DMS53 treated with DMSO at 0.1 percent for 48 hours (cell line): ENCODE results near the gene SUPT20HL2.
"Not testable (repeated sequence)": the region's sequence is repeated elsewhere in the genome, so short reads cannot be mapped to it uniquely, and the experiment has no call there.

Experiments used
- DNase-seq: peaks from one replicate; lab custom pipeline; 2025; ENCODE audit not compliant: unreplicated experiment; lab: John Stamatoyannopoulos, UW

SUPT20HL2 gene

DNA sequence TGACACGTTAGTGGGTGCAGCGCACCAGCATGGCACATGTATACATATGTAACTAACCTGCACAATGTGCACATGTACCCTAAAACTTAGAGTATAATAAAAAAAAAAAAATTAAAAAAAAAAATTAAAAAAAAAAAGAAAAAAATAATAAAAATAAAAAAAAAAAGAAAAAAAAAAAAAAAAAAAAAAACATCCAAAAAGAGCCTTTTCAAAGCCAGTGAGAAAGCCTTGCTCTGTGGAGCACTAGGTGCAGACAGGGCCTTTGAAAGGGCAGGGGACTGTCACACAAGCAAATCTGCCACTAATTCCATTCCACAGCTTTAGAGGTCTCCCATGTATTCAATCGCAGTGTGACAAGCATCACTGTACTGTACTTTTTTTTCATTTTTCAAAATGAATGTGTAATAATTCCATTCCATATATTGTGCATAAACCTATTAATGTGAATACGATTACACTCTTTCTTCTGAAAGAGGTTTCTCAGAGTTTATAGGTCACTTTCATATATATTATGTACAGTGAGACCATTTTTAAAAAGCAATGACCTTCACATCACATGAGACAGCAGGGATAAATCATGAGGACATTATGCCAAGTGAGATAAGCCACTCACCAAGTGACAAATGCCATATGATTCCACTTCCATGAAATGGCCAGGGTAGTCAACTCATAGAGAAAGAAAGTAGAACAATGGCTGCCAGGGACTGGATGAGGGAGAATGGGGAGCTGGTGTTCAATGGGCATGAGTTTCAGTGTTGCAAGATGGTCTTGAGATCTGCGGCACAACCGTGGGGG lies 4.1 kb downstream of the SUPT20HL2 start:
- DNase-seq, result not testable (repeated sequence)

DNA sequence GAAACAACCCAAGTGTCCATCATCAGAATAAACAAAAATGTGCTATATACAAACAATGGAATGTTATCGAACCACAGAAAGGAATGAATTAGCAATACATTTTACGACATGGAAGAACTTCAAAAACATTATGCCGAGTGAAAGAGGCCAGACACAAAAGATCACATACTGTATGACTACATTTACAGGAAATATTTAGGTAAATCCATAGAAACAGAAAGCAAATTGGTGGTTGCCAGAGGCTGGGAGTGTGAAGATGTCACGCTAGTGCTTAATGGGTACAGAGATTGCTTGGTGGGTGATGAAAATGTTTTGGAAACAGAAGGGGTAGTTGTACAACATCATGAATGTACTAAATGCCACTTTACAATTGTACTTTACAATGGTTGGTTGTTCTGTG lies 5.1 kb downstream of the SUPT20HL2 start:
- not testable (repeated sequence) for DNase-seq

DNA sequence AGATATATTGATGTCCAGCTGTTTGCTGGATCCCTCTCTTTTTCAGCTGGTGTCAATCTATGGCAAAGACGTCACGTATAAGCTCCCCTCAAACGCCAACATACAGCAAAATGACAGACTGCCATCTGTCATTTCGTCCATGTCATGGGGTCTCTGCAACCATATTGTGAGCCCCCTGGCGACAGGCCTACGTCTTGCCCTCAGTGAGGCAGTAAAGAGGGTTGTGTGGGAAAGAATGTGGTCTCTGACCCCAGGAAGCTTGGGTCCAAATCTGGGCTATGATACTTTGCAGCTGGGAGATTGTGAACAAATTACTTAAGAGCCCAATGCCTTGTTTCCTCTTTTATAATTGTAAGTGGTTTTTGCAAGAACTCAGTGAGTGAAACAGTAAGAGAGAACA lies 7.4 kb downstream of the SUPT20HL2 start:
- no peak for DNase-seq

DNA sequence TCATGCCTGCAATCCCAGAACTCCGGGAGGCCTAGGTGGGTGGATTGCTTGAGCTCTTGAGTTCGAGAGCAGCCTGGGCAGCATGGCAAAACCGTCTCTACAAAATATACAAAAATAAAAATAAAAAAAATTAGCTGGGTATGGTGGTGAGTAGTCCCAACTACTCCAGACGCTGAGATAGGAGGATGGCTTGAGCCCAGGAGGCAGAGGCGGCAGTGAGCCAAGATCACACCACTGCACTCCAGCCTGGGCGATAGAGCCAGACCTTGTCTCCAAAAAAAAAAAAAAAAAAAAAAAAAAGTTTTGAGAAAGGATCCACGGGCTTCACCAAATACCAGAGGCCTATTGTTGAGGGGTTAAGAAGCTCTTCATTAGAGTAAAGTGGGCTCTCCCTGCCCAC lies 8.0 kb downstream of the SUPT20HL2 start:
- no peak for DNase-seq

DNA sequence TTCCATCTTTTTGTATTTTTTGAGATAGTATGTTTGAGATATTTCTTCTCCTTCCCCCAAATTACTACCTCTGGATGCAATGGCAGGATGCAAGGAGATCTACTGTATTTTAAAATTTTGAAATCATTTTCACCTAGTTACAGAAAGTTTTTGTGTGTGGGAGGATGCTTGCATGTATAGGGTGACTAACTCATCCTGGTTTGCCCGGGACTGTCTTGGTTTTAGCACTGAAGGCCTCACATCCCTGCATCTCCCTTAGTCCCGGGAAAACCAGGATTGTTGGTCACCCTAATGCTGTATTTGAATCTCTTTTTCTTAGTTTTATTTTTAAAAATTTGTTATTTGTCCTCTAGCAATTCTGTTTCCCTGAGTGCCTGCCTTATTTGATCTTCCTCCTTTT lies 12.1 kb downstream of the SUPT20HL2 start:
- DNase-seq, result no peak

DNA sequence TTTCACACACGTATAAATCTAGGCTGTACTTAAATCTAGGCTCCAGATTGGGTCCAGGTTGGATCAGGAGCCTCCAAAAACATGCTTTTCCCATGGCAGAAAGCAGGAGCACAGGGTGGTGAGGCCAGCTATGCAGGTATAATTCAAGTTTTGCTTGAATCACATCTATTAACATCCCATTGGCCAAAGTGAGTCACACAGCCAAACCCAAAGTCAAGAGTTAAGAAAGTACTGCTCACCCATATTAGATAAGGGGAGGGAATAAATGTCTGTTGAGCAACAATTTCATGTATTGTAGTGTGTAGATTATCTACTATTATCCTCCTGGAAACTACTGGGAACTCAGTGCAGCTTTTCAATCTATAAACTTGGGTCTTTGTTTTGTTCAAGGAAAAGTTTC lies 12.8 kb downstream of the SUPT20HL2 start:
- DNase-seq, result no peak

DNA sequence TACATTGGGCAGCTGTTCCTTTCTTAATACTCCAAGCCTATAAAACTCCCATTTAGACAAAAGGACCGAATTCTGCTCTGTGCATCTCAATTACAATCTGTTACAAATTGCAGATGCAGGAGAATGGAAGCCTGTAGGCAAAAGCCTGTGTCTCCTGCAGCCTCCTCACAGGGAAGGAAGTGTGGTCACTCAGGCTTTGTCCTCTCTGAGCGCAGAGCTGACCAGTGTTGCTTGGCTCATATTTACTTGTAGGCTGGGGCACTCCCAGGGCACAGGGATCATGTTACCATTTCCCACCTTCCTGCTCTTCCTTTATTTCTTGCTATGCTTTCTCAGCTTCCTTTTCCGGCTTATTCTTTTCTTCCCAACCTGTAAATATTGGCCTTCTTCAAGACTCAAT lies 15.7 kb downstream of the SUPT20HL2 start:
- no peak for DNase-seq

DNA sequence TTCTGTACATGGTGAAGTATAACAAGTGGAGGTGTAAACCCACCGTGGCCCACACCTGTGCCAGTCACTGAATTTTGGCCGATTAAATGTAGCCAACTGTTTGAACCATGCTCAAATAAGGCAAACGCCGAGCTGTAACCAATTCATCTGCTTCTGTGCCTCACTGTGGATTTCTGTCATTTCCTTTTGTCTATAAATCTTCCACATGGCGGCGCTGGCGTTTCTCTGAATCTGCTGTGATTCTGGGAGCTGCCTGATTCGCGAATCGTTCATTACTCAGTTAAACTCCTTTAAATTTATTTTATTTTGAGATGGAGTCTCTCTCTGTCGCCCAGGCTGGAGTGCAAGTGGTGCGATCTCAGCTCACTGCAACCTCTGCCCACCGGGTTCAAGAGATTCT lies 19.2 kb downstream of the SUPT20HL2 start:
- no peak for DNase-seq

DNA sequence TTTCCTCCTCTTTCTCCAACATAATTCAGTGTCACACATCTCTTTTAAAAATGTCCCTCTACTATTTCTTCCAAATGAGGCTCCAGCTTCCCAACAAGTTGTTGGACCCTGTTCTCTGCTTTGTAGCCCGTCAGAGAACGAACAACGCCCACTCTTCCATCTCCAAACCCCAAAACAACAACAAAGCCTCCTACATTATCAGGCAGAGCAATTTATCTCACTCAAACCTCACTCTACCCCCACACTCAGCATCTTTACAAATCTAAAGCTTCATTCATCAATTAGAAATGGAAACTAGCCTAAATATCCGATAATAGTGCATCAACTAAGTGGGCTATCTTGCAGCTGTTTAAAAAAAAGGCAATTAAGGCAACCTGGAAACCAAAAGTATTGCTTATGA lies 20.5 kb downstream of the SUPT20HL2 start:
- no peak for DNase-seq

DNA sequence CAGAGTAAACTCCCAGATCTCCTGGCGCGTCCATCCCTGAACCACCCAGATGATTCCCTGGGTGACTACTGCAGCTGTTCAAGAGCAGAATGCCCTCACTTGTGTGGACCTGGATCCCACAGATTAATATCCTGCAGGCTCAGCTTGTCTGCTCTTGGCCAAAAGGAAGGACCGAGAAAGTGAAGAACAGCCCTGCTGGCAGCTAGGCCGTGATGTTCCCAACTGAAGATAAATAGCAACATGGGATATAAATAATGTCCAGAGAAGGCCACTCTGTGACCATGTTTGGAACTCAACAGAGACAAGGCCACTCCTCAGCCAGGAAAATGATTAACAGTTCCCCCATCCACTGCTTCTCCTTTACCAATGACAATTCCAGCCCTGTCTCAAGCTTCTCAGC lies 21.5 kb downstream of the SUPT20HL2 start:
- no peak for DNase-seq

DNA sequence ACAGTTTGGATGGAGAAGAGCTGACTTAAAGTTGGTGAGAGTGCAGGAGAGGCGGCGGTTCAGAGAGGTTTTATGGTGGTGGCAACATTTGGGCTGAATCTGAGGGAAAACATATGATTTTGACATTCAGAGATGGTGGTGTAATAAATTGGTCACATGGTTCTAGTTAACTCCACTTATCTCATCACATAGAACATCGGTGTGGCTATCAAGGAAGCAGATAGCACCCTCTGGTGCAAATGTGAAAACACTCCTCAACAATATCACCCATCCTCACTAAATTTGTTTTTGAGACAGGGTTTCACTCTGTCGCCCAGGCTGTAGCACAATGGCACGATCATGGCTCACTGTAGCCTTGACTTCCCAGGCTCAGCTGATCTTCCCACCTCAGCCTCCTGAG lies 28.8 kb downstream of the SUPT20HL2 start:
- no peak for DNase-seq

DNA sequence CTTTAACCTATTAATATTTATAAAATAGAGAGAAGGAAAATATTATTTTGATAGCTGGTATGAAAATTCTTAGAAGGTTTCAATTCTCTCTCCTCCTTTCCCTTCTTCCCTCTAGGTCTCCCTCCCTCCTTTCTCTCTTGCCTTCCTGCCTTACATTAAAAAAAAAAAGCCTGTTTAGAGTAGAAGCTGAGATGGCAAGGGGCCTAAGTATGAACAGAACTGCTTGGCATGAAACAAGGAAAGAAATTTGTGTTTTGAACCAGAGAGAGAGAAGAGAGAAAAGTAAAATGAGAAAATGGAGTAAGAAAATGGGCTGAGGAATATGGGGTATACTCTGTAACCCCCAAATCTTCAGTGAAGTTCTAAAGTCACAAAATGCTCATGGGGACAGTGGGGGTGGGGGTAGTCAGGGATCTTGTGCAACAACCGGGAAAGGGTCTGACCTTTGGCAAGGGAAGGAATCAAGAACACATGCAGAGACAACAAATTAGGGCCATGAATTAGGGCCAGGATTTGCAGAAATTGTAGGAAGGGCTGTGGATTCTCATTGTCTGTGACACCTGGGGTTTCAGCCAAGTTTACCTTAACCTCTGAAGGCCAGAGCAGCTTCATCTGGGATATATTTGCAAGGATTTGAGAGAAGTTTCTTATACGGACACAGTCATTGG lies 30.6 kb downstream of the SUPT20HL2 start:
- no peak for DNase-seq

DNA sequence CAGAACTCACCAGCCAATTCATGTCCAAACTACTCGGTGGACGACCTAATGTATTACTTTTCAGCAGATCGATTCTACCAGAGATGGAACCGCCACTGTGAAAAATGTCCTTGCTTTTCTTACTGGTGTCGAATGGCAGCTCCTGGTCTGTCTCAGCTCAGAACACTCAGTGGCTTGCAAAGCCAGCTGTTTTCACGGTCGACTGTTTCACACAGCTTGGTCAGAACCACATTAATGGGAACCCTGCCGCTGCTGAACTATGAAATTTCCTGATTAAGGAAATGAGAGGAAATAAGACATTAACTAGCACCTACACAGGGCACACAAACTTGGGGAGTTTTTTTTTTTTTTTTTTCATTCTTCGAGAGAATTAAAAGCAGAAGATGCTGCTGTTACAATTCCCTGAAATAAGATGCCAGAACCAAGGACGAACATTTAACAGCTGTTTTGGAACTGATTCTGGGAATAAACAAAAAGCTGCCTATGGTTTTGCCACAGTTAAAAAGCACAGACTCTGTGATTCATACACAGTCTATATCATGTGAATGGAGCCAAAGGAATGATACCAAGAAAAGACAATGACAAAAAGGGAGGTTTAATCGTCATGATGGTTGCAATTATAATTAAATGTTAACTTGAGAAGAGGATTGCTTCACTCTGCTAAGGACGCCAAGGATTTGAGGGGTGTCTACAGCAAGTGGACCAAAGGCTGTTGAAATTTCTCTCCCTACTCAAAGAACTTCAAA lies 31.3 kb downstream of the SUPT20HL2 start:
- no peak for DNase-seq

DNA sequence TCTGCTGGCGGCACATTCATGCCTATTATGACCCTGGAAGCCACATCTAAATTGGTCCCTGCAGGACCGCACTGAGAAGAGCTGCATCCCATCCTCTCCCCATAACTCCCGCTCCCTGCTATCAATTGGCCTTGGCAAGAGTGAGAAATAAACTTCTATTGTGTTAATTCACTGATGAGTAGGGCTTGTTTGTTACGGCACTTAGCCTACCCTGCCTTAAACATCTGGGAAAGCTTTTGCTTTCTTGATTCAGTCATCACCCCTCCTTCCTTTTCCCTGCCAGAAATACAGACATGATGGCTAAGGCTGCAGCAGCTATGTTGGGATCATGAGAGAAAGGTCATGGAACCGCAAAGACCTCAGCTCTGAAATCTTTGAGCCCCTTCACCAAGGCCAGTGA lies 36.5 kb downstream of the SUPT20HL2 start:
- no peak for DNase-seq

DNA sequence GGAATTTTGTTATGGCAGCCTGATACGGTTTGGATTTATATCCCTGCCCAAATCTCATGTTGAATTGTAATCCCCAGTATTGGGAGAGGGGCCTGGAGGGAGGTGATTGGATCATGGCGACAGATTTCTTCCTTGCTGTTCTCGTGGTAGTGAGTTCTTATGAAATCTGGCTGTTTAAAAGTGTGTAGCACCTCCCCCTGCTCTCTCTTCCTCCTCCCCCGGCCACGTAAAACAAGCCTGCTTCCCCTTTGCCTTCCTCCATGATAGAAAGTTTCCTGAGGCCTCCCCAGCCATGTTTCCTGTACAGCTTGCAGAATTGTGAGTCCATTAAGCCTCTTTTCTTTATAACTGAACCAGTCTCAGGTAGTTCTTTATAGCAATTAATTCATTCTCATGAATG lies 37.9 kb downstream of the SUPT20HL2 start:
- DNase-seq, result no peak

DNA sequence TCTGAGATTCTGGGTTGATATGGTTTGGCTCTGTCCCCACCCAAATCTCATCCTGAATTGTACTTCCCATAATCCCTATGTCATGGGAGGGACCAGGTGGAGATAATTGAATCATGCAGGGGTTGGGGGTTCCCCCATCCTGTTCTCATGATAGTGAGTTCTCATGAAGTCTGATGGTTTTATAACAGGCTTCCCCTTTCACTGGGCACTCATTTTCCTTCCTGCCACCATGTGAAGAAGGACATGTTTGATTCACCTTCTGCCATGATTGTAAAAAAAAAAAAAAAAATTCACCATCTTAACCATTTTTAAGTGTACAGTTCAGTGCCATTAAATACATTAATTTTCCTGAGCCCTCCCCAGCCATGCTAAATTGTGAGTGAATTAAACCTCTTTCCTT lies 42.6 kb downstream of the SUPT20HL2 start:
- DNase-seq, result no peak

DNA sequence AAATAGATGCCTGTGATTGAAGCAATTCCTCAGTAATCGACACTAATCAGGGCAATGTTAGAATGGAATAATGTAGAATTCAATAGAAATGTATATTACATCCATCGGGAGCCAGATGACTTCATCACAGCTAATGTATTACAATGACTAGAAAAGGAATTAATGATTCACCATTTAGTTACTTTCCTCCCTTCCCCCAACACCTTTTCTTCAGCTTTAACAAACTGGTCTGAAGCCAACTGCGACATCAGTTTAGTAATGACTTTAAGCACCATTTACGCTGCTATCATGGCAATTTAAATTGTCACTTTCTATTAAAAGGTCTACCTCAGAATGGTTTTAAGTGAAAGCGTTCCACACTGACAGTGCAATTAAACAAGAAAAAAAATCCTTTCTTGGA lies 45.1 kb downstream of the SUPT20HL2 start:
- no peak for DNase-seq

DNA sequence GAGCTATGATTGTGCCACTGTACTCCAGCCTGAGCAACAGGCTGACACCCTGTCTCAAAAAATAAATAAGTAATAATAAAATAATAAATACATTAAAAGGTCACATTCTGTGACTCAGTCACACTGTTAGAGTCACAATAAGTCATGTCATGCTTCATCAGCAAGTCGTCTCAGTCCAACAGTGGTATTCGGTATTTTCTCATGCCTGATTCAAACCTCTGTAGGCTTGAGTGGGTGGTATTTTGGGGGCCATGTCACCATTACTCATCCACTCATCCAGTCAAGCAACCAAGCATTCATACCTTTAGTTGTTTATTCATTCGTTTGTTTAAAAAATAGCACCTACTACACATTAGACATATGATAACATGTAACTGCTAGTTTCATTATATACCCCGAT lies 46.9 kb downstream of the SUPT20HL2 start:
- no peak for DNase-seq

DNA sequence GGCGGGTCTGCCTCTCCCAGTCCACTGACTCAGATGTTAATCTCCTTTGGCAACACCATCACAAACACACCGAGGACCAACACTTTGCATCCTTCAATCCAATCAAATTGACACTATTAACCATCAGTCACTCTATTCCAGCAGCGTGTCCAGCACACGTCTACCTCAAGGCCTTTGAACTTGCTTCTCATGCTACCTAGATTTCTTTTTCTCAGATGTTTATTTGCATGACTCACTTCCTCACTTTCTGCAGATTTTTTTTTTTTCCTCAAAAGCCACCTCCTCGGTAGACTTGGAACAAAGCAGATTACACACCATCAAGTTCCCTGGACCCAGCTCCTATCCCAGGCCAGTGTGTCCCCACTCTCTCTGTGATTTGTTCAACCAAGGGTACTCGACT lies 49.5 kb downstream of the SUPT20HL2 start:
- DNase-seq, result no peak

DNA sequence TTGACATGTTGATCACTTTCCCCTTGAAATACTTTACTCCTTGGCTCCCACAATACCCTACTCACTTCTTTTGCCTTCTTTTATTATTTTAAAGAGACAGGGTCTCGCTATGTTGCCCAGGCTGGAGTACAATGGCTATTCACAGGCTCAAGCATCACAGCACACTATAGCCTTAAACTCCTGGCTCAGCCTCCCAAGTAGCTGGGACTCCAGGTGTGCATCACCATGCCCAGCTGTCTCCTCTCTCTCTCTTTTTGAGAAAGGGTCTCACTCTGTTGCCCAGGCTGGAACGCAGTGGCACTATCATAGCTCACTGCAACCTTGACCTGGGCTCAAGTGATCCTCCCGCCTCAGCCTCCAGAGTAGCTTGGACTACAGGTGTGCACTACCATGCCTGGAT lies 51.6 kb downstream of the SUPT20HL2 start:
- DNase-seq, result no peak
